ENCODE measurements around the gene RDX. TPM values are rescaled to one million over a fixed set of nuclear protein-coding genes. Genes with fewer than 3 reads are reported as not detected.

Gene RDX
- total and polyA plus RNA-seq, 2 of the 4 experiments (the other 2 are of a cell fraction) = 61.1 to 72.4 TPM

DNA sequence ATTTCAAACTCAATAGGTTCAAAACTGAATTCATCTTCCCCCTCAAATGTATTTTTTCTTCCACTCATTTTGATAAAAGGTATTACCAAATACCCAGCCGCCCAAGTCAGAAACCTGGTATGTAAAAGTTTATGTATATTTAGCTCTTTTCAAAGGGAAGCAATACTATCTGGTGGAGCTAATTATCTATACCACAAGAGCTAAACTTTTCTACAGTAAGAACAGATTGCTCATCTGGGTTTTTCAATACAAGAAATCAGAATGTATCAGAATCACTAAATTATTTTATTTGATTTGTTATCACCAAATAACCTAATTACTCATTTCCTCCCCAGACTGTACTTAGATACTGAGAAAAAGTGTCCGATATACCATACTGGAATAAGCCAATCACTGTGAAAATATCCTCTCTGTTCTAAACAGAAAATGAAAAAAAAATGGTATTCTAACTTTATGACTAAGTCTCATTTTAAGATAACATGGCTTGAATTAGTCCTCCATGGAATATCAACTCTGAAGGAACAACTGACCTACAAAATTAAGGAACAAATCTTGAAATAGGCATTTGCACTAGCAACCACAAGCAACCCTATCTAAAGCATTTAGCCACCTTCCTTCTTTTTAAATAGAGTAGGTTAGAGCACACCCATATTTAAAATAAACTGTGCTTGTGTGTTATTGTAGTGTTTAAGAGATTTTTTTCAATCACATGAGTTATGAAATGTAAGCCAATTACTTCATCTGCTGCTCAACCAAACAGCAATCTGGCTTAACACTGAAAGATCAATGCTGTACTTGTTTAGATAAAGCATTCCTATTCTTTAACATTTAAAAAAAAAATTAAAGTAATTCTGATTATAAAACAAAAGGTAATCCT is 35.0 kb downstream of the RDX start:
- no peak overlapping the region for H3K4me2 ChIP-seq (ENCODE audit: low read depth, low read length)
- ChIA-PET CTCF (no interaction called here), POLR2A (ENCODE audit: unreplicated experiment) (no interaction called here)
- no peak overlapping the region for H2BK5ac ChIP-seq (ENCODE audit: low read depth, low read length, poor library complexity, severe bottlenecking)
- no peak overlapping the region for H3K9ac ChIP-seq (ENCODE audit: low read depth, low read length)
- no peak overlapping the region for H2BK120ac ChIP-seq (ENCODE audit: low read depth, low read length)
- H3K4me1 ChIP-seq (ENCODE audit: control insufficient read depth, insufficient read depth, low read length) = no peaks in the 10 kb centered on the region; the same call in 1 of the 2 replicates
- WGBS, 2 experiments (ENCODE audit: extremely low coverage in 2 of 2, insufficient read length in 1 of 2) = no CpG with 5 or more reads among the region's 2 CpGs
- no peak overlapping the region for H4K5ac ChIP-seq (ENCODE audit: low read depth, low read length)
- peak overlapping the region; percentile 22; the same call in 1 of the 2 replicates for H3K27ac ChIP-seq (ENCODE audit: insufficient read depth, low read length)
- intact Hi-C loops (cut with micrococcal nuclease) = no loop called here
- H3K4ac ChIP-seq (ENCODE audit: low read depth, low read length) = no peak overlapping the region
- no peak overlapping the region for H2BK15ac ChIP-seq (ENCODE audit: low read depth, low read length)
- no peaks in the 10 kb centered on the region for H3K27me3 ChIP-seq (ENCODE audit: control insufficient read depth, insufficient read depth, low read length)
- no peaks in the 10 kb centered on the region for H3K9me3 ChIP-seq (ENCODE audit: control insufficient read depth, insufficient read depth, low read length)
- no peak overlapping the region for H4K8ac ChIP-seq (ENCODE audit: low read depth in 2 of 2, low read length in 2 of 2)
- H3K36me3 ChIP-seq (ENCODE audit: control insufficient read depth, insufficient read depth, low read length) = peaks cover 7% of the 10 kb centered on the region
- H3K18ac ChIP-seq (ENCODE audit: low read depth, low read length) = no peak overlapping the region
- peaks cover 12 to 35% of the 10 kb centered on the region in 2 experiments for H3K79me1 ChIP-seq (ENCODE audit: low read depth in 1 of 2, low read length in 2 of 2)
- peak; percentile 54 for DNase-seq
- BruUV-seq (replicated peaks) = no TSS peak
- no peak overlapping the region for H3K14ac ChIP-seq (replicated peaks; ENCODE audit: low read depth, low read length)
- H2AK9ac ChIP-seq (replicated peaks; ENCODE audit: low read depth, low read length, poor library complexity) = no peak overlapping the region
- H2AK5ac ChIP-seq (ENCODE audit: low read depth, low read length) = no peak overlapping the region
- H2AFZ ChIP-seq (replicated peaks; ENCODE audit: low read length, poor library complexity) = no peak overlapping the region
- 0 out of 2 replicates have a peak, but pooled peaks cover 4% of the 10 kb centered on the region for H4K20me1 ChIP-seq (ENCODE audit: insufficient read depth, low read length)
- H3K56ac ChIP-seq (ENCODE audit: extremely low read depth, insufficient read depth, low read length) = no peak overlapping the region
- H3K9me1 ChIP-seq (ENCODE audit: insufficient read depth, low read length) = no peaks in the 10 kb centered on the region
- dilution Hi-C loops (cut with HindIII; ENCODE audit: low sequenced_read_pairs, unreplicated experiment) = no loop called here
- H2BK20ac ChIP-seq (ENCODE audit: low read depth, low read length) = no peak overlapping the region
- H4K91ac ChIP-seq (ENCODE audit: insufficient read depth, low read depth, low read length) = no peak overlapping the region
- H3K23ac ChIP-seq (ENCODE audit: low read depth, low read length) = no peak overlapping the region
- peak; percentile 76 for ATAC-seq (ENCODE audit: low read depth)
- in situ Hi-C loops (cut with MboI; ENCODE audit: low sequenced_read_pairs) = no loop called here
- H3K4me3 ChIP-seq (ENCODE audit: insufficient read depth, low read depth, low read length) = no peak overlapping the region
- TF ChIP-seq RAD21 (IDR thresholded peaks at IDR 0.05; ENCODE audit: low read length) = no peak
- TF ChIP-seq CHD1 (IDR thresholded peaks at IDR 0.05; ENCODE audit: low read depth, low read length) = no peak
- no peak for TF ChIP-seq RCOR1 (IDR thresholded peaks at IDR 0.05; ENCODE audit: insufficient replicate concordance, low read length)
- TF ChIP-seq CEBPB (IDR thresholded peaks at IDR 0.05; ENCODE audit: low read depth, low read length) = no peak
- TF ChIP-seq, protein P1, sequence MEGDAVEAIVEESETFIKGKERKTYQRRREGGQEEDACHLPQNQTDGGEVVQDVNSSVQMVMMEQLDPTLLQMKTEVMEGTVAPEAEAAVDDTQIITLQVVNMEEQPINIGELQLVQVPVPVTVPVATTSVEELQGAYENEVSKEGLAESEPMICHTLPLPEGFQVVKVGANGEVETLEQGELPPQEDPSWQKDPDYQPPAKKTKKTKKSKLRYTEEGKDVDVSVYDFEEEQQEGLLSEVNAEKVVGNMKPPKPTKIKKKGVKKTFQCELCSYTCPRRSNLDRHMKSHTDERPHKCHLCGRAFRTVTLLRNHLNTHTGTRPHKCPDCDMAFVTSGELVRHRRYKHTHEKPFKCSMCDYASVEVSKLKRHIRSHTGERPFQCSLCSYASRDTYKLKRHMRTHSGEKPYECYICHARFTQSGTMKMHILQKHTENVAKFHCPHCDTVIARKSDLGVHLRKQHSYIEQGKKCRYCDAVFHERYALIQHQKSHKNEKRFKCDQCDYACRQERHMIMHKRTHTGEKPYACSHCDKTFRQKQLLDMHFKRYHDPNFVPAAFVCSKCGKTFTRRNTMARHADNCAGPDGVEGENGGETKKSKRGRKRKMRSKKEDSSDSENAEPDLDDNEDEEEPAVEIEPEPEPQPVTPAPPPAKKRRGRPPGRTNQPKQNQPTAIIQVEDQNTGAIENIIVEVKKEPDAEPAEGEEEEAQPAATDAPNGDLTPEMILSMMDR (conservative IDR thresholded peaks at IDR 0.05; ENCODE audit: low read depth, low read length) = no peak
- no peak for TF ChIP-seq MAZ (IDR thresholded peaks at IDR 0.05; ENCODE audit: borderline replicate concordance, low read depth, low read length)
- no peak for TF ChIP-seq MAFK (IDR thresholded peaks at IDR 0.05; ENCODE audit: low read depth, low read length)
- TF ChIP-seq MXI1 (IDR thresholded peaks at IDR 0.05; ENCODE audit: borderline replicate concordance, low read depth, low read length) = no peak
- TF ChIP-seq BHLHE40 (IDR thresholded peaks at IDR 0.05; ENCODE audit: low read depth, low read length) = no peak
- TF ChIP-seq NFE2L2 (IDR thresholded peaks at IDR 0.05; ENCODE audit: low read depth, low read length) = no peak
- TF ChIP-seq POLR2A (IDR thresholded peaks at IDR 0.05; ENCODE audit: low read depth, low read length) = no peak
- TF ChIP-seq FOS (IDR thresholded peaks at IDR 0.05; ENCODE audit: low read depth, low read length) = no peak
- TF ChIP-seq, protein P2, sequence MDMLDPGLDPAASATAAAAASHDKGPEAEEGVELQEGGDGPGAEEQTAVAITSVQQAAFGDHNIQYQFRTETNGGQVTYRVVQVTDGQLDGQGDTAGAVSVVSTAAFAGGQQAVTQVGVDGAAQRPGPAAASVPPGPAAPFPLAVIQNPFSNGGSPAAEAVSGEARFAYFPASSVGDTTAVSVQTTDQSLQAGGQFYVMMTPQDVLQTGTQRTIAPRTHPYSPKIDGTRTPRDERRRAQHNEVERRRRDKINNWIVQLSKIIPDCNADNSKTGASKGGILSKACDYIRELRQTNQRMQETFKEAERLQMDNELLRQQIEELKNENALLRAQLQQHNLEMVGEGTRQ (IDR thresholded peaks at IDR 0.05; ENCODE audit: low read depth, low read length) = no peak
- no peak for TF ChIP-seq RFX5 (IDR thresholded peaks at IDR 0.05; ENCODE audit: low read depth, low read length)
- no peak for TF ChIP-seq SMC3 (IDR thresholded peaks at IDR 0.05; ENCODE audit: low read depth, low read length)
